Spleen (tissue), 11 donors: ENCODE data around the gene VPS4A. TPM values are rescaled to one million over a fixed set of nuclear protein-coding genes. Genes with fewer than 3 reads are reported as not detected.
A peak's percentile ranks its signal among the peaks of the same experiment; 100 is the strongest.

Experiments used
- DNase-seq: peaks from one replicate; pipeline ENCODE4 v3.0.0-alpha.2; 2020
- H3K27ac ChIP-seq, 8 donors: fragments of 200-600 bp; sonication (generic) in 7 of 8; 1 replicate in 4 of 8; 2 replicates in 4 of 8; pipeline versions ENCODE4 v1.5.0 to v1.8.0; 2016 to 2021; ENCODE audit warnings: inconsistent platforms in 4 of 8, mild to moderate bottlenecking in 4 of 8, moderate library complexity in 1 of 8
- H3K27me3 ChIP-seq, 7 donors: fragments of 200-600 bp; sonication (generic) in 6 of 7; replicated peaks in 1 of 7; 1 replicate in 4 of 7; 2 replicates in 3 of 7; pipeline versions ENCODE4 v1.5.0 to v1.8.0; 2016 to 2021; ENCODE audit warnings: inconsistent platforms in 3 of 7, mild to moderate bottlenecking in 1 of 7
- H3K36me3 ChIP-seq, 6 donors: fragments of 200-600 bp; sonication (generic) in 5 of 6; 1 replicate in 4 of 6; 2 replicates in 2 of 6; pipeline versions ENCODE4 v1.5.0 to v1.8.0; 2016 to 2021; ENCODE audit warnings: inconsistent platforms in 2 of 6
- H3K4me1 ChIP-seq, 6 donors: fragments of 200-600 bp; sonication (generic) in 5 of 6; 1 replicate in 3 of 6; 2 replicates in 3 of 6; pipeline versions ENCODE4 v1.5.0 to v1.8.0; 2016 to 2021; ENCODE audit warnings: inconsistent platforms in 3 of 6
- H3K4me3 ChIP-seq, 8 donors: fragments of 200-600 bp; sonication (generic) in 7 of 8; 1 replicate in 4 of 8; 2 replicates in 4 of 8; pipeline versions ENCODE4 v1.5.0 to v1.8.0; 2016 to 2021; ENCODE audit warnings: inconsistent platforms in 4 of 8, mild to moderate bottlenecking in 4 of 8, moderate library complexity in 2 of 8
- H3K9me3 ChIP-seq, 8 donors: fragments of 200-600 bp; sonication (generic) in 7 of 8; 1 replicate in 4 of 8; 2 replicates in 4 of 8; pipeline versions ENCODE4 v1.5.0 to v1.8.0; 2016 to 2021; ENCODE audit warnings: inconsistent platforms in 4 of 8
- CTCF ChIP-seq, 11 experiments: fragments of 200-600 bp in 7 of 11; fragments of 450-650 bp in 4 of 11; sonication (generic) in 4 of 11; IDR thresholded peaks in 8 of 11; conservative IDR thresholded peaks in 3 of 11; 1 replicate in 7 of 11; 2 replicates in 4 of 11; pipeline versions ENCODE4 v1.4.0 to v1.8.0; 2016 to 2021; ENCODE audit warnings: antibody characterized with exemption in 11 of 11, inconsistent platforms in 4 of 11, mild to moderate bottlenecking in 1 of 11
- POLR2A ChIP-seq, 3 donors: fragments of 450-650 bp; IDR thresholded peaks; one replicate each; pipeline ENCODE4 v1.5.1; 2017; ENCODE audit warnings: antibody characterized with exemption in 3 of 3, mild to moderate bottlenecking in 1 of 3
- POLR2AphosphoS5 ChIP-seq, 3 donors: sonication (generic); formaldehyde crosslinking; IDR thresholded peaks; one replicate each; pipeline ENCODE4 v1.5.1; 2017; ENCODE audit warnings: antibody characterized with exemption in 3 of 3
- WGBS, 5 donors: extraction: QIAGEN DNeasy Blood & Tissue Kit in 3 of 5; methylation state at CpG; one replicate each; pipeline versions ENCODE4 v1.1.5 to v1.1.7; 2013 to 2018; 5-methylcytosine and 5-hydroxymethylcytosine counted together
- intact Hi-C: fragments of 100-400 bp; cut with DNase I; formaldehyde crosslinking; loops from one replicate; pipeline ENCODE4 v1.15.0; 2023; ENCODE audit warnings: low total_unique reads
- polyA plus RNA-seq, 3 donors: library from polyadenylated mRNA; stranded (reverse); fragments of 200-250 nt; gene quantifications; one replicate each; pipeline ENCODE4 v1.2.1, GENCODE V29; 2013
- total RNA-seq, 7 donors: library from RNA; depleted of rRNA in 3 of 7; stranded (reverse); fragments of >200 nt in 3 of 7; fragmentation: NEBNext Ultra II Directional in 4 of 7; extraction: Animal tissue kit (Norgen Biotek cat#: 25700) in 4 of 7; gene quantifications; one replicate each; pipeline versions ENCODE4 v1.1.0 to v1.2.1, GENCODE V29; 2016 to 2021
- donor health status: healthy with polysubstance abuse.
- donor health status: DM: no; HTN: no; CAD: no; lungs with moderate emphysema.
- donor health status: DM: no; HTN: no; CAD: no.
- donor health status: Bipolar disorder and iron deficiency.
- donor health status: healthy.
- donor health status: DM: no; HTN: no; CAD: no.
- donor health status: DM: yes; HTN: yes; CAD: no.

VPS4A gene
- total and polyA plus RNA-seq, 10 donors = 21.5 to 38.0 (median 32.5) TPM

GRCh38 chr16:69364088-69364487 is 52.9 kb downstream of the VPS4A start:
- Histone ChIP-seq H3K27me3 (no peaks in the 10 kb centered on the region), H3K4me1 (no peaks in the 10 kb centered on the region), H3K4me3 (no peak overlapping the region), H3K9me3 (no peaks in the 10 kb centered on the region), H3K27ac (no peak overlapping the region), H3K36me3 (peaks cover 4 to 74% (median 58%) of the 10 kb centered on the region in 6 donors)
- no peak for TF ChIP-seq POLR2AphosphoS5 (IDR thresholded peaks at IDR 0.05)
- TF ChIP-seq CTCF (IDR thresholded peaks at IDR 0.05 in 8 of 11, conservative IDR thresholded peaks at IDR 0.05 in 3 of 11) = no peak
- DNase-seq = no peak
- WGBS, 5 donors = 90 to 100% (median 97%) methylated on average over 2 of the region's 2 CpGs
- intact Hi-C loops = no loop called here

GRCh38 chr16:69365901-69366300 is 54.8 kb downstream of the VPS4A start:
- H3K36me3 ChIP-seq = peaks cover 4 to 92% (median 66%) of the 10 kb centered on the region in 6 donors
- TF ChIP-seq POLR2AphosphoS5 (IDR thresholded peaks at IDR 0.05) (no peak), POLR2A (IDR thresholded peaks at IDR 0.05) (no peak), CTCF (IDR thresholded peaks at IDR 0.05 in 8 of 11, conservative IDR thresholded peaks at IDR 0.05 in 3 of 11) (no peak)

GRCh38 chr16:69366431-69366830 is 55.3 kb downstream of the VPS4A start:
- TF ChIP-seq POLR2AphosphoS5 (IDR thresholded peaks at IDR 0.05) (no peak), POLR2A (IDR thresholded peaks at IDR 0.05) (no peak)
- Histone ChIP-seq H3K27ac (no peak overlapping the region), H3K9me3 (no peaks in the 10 kb centered on the region), H3K36me3 (peaks cover 4 to 97% (median 68%) of the 10 kb centered on the region in 6 donors), H3K4me3 (no peak overlapping the region), H3K27me3 (no peaks in the 10 kb centered on the region), H3K4me1 (peaks cover 0 to 16% (median under 1%) of the 10 kb centered on the region in 6 donors)
- no peak for DNase-seq
- intact Hi-C loops = no loop called here
- WGBS, 5 donors = 88 to 95% (median 91%) methylated on average over 7 of the region's 7 CpGs

More at GRCh38 chr16:69365901-69366300, 54.8 kb downstream of the VPS4A start:
- Histone ChIP-seq H3K4me1 (peaks cover 0 to 11% (median 0%) of the 10 kb centered on the region in 6 donors), H3K4me3 (no peak overlapping the region), H3K9me3 (no peaks in the 10 kb centered on the region), H3K27me3 (no peaks in the 10 kb centered on the region), H3K27ac (no peak overlapping the region)
- 82 to 91% (median 89%) methylated on average over 2 of the region's 2 CpGs for WGBS, 5 donors
- intact Hi-C loops = no loop called here
- DNase-seq = no peak

GRCh38 chr16:69367980-69368379 is 56.8 kb downstream of the VPS4A start:
- H3K27me3 ChIP-seq = no peaks in the 10 kb centered on the region
- no peak for TF ChIP-seq POLR2AphosphoS5 (IDR thresholded peaks at IDR 0.05)
- no peak for TF ChIP-seq POLR2A (IDR thresholded peaks at IDR 0.05)
- DNase-seq = no peak
- no peaks in the 10 kb centered on the region for H3K9me3 ChIP-seq
- peaks cover 0 to 32% (median 8%) of the 10 kb centered on the region in 6 donors for H3K4me1 ChIP-seq
- H3K27ac ChIP-seq = no peak overlapping the region
- H3K4me3 ChIP-seq = no peak overlapping the region
- WGBS, 5 donors = 49 to 70% (median 61%) methylated on average over 7 of the region's 7 CpGs
- intact Hi-C loops = no loop called here
- H3K36me3 ChIP-seq = peaks cover 4 to 100% (median 75%) of the 10 kb centered on the region in 6 donors

- H3K9me3 ChIP-seq = no peaks in the 10 kb centered on the region
- TF ChIP-seq POLR2AphosphoS5 (IDR thresholded peaks at IDR 0.05) = no peak
- no peak for TF ChIP-seq POLR2A (IDR thresholded peaks at IDR 0.05)
- H3K27me3 ChIP-seq = no peaks in the 10 kb centered on the region
- H3K4me1 ChIP-seq = peaks cover 0 to 41% (median 8%) of the 10 kb centered on the region in 6 donors
- DNase-seq = no peak
- H3K4me3 ChIP-seq = no peak overlapping the region
- intact Hi-C loops = no loop called here
- 90 to 99% (median 96%) methylated on average over 4 of the region's 4 CpGs for WGBS, 5 donors
- peaks cover 4 to 100% (median 77%) of the 10 kb centered on the region in 6 donors for H3K36me3 ChIP-seq
- H3K27ac ChIP-seq = peak overlapping the region in 1 of 8 donors; percentile 60
Observed at GRCh38 chr16:69368866-69369265, 57.7 kb downstream of the VPS4A start.
